ENCODE measurements around the gene VPS45.
"Not testable (repeated sequence)": the region's sequence is repeated elsewhere in the genome, so short reads cannot be mapped to it uniquely, and the experiment has no call there.

Gene VPS45

DNA sequence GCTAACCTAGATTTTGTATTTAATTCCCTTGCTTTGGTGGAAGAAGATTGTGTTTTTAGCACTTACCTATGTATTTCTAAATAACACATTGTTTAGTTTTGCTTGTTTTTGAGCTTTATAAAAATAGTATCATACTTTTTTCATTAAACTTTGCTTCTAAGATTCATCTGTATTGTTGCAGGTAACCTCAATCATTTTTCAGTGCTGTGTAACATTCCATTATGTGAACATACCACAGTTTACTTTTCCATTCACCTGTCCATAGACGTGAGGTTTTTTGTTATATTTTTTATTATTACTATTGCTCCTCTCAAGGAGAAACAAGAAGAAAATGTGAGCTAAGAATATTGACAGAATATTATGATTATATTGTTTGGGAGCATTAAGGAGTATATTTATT, 67.0 kb downstream of the VPS45 start:
- no peak for DNase-seq

DNA sequence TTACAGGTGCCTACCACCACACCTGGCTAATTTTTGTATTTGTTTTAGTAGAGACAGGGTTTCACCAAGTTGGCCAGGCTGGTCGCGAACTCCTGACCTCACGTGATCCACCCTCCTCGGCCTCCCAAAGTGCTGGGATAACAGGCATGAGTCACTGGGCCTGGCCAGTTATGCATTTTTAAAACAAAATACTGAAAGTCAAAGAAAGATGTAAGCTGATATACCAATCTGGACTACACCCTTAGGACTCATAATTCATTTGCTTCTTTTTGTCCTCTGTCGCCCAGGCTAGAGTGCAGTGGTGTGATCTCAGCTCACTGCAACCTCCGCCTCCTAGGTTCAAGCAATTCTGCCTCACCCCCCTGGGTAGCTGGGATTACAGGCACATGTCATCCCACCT, 67.8 kb downstream of the VPS45 start:
- DNase-seq, result not testable (repeated sequence)

DNA sequence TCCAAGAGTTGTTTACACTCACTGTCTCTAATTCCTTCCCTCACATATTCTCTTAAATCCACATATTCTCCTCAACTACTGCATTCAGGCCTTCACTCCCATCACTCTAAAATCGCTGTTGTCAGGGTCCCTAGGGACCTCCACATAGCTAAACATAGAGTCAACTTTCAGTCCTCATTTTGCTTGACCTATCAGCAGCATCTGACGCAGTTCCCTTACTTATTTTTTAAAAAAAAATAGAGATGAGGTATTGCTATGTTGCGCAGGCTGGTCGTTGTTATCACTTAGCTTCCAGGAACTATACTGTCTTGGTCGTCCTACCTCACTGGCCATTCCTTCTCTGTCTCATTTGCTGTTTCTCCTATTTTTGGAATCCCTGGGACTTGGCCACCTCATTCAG, 70.5 kb downstream of the VPS45 start:
- no peak for DNase-seq

- DNase-seq, result no peak
Measured at GRCh38 chr1:150141452-150141851, 73.9 kb downstream of the VPS45 start.

DNA sequence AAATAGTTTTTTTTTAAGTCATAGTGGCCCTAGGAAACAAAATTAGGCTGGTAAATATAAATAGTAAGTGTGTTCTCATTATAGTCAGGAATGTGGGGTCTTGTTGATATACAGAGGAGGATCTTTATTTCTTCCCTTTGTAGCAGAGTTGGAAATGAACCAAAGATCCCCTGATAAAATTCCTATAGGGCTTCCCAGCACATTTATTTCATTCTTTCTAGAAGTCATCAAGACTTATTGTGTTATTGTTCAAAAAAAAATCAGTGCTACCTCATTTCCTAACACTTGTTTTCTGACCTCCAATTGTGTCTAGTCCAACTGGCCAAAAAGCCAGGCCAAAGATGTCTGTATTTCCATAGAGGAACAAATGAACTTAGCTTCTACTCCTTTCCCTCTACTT, 74.5 kb downstream of the VPS45 start:
- DNase-seq, result no peak

DNA sequence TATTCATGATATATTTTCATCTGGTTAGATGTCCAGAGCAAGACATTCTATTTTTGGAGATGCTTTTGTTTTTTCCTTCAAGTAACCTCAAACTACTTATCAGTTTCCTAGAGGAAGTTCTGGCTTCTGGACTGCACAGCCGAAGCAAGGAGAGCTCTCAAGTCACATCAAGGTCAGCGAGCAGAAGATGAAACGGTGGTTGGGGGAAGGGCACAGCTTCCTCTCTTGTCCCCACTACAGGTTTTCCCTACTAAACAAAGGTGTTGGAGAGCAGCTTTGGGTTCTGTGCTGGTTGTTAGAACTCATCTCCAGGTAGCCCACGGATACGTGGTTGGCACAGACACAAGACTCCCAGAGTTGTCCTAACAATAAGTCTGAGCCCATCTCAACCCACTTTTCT, 77.0 kb downstream of the VPS45 start:
- DNase-seq, result no peak

DNA sequence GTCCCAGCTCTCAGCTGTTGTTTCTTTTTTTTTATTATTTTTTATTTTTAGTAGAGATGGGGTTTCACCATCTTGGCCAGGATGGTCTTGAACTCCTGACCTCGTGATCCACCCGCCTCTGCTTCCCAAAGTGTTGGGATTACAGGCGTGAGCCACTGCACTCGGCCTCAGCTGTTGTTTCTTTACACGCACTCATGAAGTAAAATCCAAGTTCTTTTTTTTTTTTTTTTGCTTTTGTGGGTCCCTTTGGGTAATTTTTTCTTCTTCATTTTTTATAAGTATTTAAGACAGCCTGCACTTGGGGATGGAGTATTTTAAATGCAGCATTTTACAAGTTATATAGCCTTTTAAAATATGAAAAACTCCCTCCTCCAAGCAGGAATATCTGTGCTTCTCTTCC, 78.4 kb downstream of the VPS45 start:
- DNase-seq, result not testable (repeated sequence)

GRCh38 chr1:150146849-150147542, 79.4 kb downstream of the VPS45 start:
- no peak for DNase-seq

DNA sequence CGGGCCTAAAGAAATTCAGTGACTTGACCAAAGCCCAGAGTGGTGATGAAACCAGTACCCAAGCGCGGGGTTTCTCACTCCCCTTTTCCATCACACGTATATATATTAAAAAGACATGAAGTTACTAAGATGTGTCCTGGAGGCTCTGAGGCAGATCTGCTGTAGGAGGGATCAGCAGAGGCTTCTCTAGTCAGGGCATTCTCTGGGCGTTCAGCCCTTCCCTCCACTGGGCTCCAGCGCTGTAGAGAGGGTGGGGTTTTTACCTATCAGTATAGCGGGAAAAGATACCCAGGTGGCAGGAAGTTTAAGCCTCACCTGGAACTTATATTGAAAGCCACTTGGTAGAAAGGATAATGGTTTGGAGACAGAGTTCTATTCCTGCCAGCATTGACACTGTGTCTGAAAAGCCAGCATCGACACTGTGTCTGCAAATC, 81.3 kb downstream of the VPS45 start:
- no peak for DNase-seq

GRCh38 chr1:150149271-150150132, 81.9 kb downstream of the VPS45 start, which contains the start of gene PLEKHO1:
TSS of gene PLEKHO1 (plus strand) at chr1:150149916. CDS start at chr1:150150258, 342 bp downstream.
- DNase-seq, result peak; percentile 90

DNA sequence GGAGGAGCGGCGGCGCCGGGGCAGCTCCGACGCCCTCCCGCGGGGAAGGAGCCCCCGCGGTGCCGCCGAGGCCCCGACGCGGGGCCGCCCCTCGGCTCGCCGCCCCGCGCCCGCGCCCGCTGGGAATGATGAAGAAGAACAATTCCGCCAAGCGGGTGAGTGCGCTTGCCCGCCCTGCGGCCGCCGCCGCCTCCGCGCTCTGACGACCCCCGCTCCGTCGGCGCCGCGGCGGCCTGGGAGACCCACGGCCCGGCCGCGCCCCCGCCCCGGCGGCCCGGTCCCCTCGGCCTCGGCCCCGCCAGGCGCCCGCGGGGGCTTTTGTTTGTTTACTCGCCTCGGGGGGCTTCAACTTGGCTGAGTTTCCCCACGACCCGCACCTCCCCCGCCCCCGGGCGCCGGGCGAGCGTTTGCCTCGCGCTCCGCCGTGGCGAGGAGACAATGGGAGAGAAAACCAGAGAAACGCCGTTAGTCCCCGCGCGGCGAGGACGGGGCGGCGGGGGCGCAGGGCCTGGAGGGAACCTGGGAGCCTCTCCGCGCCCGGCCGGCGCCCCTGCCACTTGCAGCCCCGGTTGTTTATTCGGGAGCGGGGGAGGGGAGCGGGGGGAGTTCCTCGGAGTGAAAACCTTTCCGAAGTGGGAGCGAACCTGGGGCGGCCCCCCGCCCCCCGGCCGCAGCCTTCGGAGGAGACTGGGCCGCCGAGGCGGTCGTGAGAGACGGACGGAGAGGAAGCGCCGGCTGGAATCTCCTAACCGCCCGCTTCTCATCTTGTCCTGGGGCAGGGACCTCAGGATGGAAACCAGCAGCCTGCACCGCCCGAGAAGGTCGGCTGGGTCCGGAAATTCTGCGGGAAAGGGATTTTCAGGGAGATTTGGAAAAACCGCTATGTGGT, 82.8 kb downstream of the VPS45 start:
- DNase-seq, result peak; percentile 53

GRCh38 chr1:150151291-150152181, 84.0 kb downstream of the VPS45 start:
- DNase-seq, result peak; percentile 50

DNA sequence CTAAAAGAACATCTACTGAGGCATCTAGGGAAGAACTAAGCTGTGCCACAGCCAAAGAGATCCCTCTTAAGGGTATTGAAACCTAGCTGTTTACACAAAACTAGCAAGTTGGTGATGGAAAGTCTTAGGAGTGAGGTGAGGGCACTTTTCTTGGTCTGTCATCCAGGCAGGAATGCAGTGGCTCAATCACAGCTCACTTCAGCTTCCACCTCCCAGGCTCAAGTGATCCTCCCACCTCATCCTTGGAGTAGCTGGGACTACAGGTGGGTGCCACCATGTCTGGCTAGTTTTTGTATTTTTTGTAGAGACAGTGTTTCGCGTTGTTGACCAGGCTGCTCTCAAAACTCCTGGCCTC, 84.6 kb downstream of the VPS45 start:
- no peak for DNase-seq

- no peak for DNase-seq
Measured at GRCh38 chr1:150152772-150153456, 85.3 kb downstream of the VPS45 start.

DNA sequence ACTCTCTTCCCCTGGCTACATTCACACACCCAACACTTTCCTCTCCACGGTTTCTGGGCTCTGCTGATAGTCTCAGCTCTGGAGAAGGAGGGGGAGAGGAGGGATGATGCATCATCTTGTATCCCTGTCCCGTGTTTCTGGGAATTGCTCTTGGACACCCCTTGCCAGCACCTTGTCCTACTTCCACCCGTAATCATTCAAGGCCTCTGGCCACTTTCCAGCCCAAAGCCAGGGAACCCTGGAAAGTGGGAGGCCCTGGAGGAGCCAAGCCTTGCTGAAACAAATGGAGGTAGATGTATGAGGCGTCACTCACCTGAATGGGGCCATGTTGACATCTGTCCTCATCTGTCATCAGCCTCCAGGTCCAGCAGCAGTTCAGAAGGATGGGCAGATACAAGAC, 86.6 kb downstream of the VPS45 start:
- DNase-seq, result no peak

GRCh38 chr1:150155413-150156071, 88.0 kb downstream of the VPS45 start:
- no peak for DNase-seq

DNA sequence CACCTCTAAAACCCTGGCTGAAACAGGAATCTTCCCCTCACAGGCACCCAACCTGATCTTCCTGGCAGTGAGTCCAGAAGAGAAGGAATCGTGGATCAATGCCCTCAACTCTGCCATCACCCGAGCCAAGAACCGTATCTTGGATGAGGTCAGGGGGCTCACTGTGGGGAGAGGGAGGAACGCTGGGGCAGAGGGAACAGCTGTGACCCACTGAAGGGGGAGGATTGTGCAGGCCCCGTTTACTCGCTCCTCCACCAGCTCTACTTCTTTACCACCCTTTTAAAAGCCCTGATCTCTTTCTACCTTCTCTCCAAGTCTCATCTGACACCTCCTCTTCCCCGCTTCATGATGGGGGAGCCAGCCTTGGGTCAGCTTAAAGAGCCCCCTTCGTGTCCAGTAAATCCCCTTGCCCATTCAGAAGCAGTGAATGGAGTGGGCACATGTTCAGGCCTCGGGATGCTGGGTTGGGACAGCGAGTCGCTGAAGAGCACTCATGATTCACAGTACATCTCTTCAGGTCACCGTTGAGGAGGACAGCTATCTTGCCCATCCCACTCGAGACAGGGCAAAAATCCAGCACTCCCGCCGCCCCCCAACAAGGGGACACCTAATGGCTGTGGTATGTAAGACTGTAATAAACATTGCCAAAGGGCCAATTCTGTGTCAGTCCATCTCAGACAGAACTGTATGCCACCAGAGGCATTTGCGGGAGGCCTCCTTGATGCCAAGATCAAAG, 89.5 kb downstream of the VPS45 start:
- DNase-seq, result no peak

GRCh38 chr1:150159550-150159949, 92.0 kb downstream of the VPS45 start:
- DNase-seq, result no peak

DNA sequence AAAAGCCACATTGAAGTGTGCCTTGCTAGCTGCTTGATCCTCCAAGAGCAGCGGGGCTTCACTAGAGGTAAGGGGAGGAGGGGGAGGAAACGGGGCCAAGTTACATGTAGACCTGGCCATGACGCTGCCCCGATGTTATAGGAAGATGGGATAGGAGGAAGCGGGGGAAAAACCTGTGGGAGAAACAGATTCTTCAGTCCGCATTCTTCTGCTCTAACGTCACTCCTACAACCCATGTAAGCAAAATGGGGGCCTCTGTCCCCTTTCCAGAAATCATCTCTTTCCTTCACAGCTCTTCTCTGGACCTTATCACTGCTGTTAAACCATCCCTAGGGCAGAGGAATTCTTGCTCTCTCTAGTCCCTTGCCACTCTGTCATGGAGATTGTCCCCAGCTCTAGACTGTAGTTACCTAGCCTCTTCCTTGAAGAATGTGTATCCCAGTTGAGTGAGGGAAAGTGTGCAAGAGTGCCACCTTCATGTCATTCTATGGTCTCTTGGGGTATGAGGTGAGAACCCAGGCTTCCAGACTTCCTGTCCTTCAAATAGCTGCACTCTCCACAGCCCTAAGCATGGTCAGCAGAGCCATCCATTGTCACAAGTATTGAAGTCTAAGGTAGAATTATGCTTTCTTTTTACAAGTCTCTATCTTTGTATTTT, 93.5 kb downstream of the VPS45 start:
- no peak for DNase-seq

Measured in femur (tissue), 1 donor.